DOHH2 (cell line): Measurements from ENCODE around the gene ADCK2.
"Not testable (repeated sequence)": the region's sequence is repeated elsewhere in the genome, so short reads cannot be mapped to it uniquely, and the experiment has no call there.

ENCODE experiments used
- H3F3A ChIP-seq: fragments of 200-600 bp; sonication (generic), shearing (Covaris generic); 2 replicates; pipeline ENCODE4 v1.6.0; 2016; ENCODE audit warnings: antibody characterized with exemption, mild to moderate bottlenecking; ENCODE audit not compliant: control insufficient read depth, insufficient read depth
- H3K27ac ChIP-seq: fragments of 200-600 bp; sonication (generic); 2 replicates; pipeline ENCODE4 v1.5.1; 2014; ENCODE audit warnings: low read depth, mild to moderate bottlenecking, low read length, moderate library complexity
- H3K27me3 ChIP-seq: fragments of 200-600 bp; sonication (generic); 2 replicates; pipeline ENCODE4 v1.6.1; 2014; ENCODE audit warnings: mild to moderate bottlenecking, low read length, mixed read lengths; ENCODE audit not compliant: control insufficient read depth
- H3K36me3 ChIP-seq: fragments of 200-600 bp; sonication (generic); 2 replicates; pipeline ENCODE4 v1.6.1; 2014; ENCODE audit warnings: mild to moderate bottlenecking, low read length, moderate library complexity, mixed read lengths; ENCODE audit not compliant: control insufficient read depth
- H3K4me1 ChIP-seq: fragments of 200-600 bp; sonication (generic); 2 replicates; pipeline ENCODE4 v1.6.1; 2014; ENCODE audit warnings: mild to moderate bottlenecking, low read length, mixed read lengths; ENCODE audit not compliant: control insufficient read depth
- H3K4me2 ChIP-seq: fragments of 200-600 bp; sonication (generic); 2 replicates; pipeline ENCODE4 v1.6.0; 2014; ENCODE audit warnings: mild to moderate bottlenecking, low read length, moderate library complexity
- H3K4me3 ChIP-seq: fragments of 200-600 bp; sonication (generic); 2 replicates; pipeline ENCODE4 v1.5.1; 2014; ENCODE audit warnings: mild to moderate bottlenecking, low read length, mixed read lengths
- H3K79me2 ChIP-seq: fragments of 200-600 bp; sonication (generic); 2 replicates; pipeline ENCODE4 v1.6.1; 2014; ENCODE audit warnings: mild to moderate bottlenecking, low read length, mixed read lengths; ENCODE audit not compliant: control insufficient read depth
- H3K9me2 ChIP-seq: fragments of 200-600 bp; sonication (generic); replicated peaks from 2 replicates; pipeline ENCODE4 v1.6.1; 2014; ENCODE audit warnings: mild to moderate bottlenecking, low read length, mixed read lengths; ENCODE audit not compliant: control insufficient read depth
- H3K9me3 ChIP-seq: fragments of 200-600 bp; sonication (generic); 2 replicates; pipeline ENCODE4 v1.6.1; 2014; ENCODE audit warnings: antibody characterized with exemption, low read length, mixed read lengths; ENCODE audit not compliant: control insufficient read depth, insufficient read depth
- H4K20me1 ChIP-seq: fragments of 200-600 bp; sonication (generic); 2 replicates; pipeline ENCODE4 v1.6.0; 2014; ENCODE audit warnings: low read depth, mild to moderate bottlenecking, antibody characterized with exemption, low read length, moderate library complexity; ENCODE audit not compliant: control insufficient read depth, insufficient read depth
- CTCF ChIP-seq: fragments of 200-600 bp; sonication (generic); IDR thresholded peaks from one replicate; pipeline ENCODE4 v1.5.1; 2014; ENCODE audit warnings: antibody characterized with exemption, mild to moderate bottlenecking, low read depth, low read length; ENCODE audit not compliant: poor library complexity, severe bottlenecking
- EZH2phosphoT487 ChIP-seq: fragments of 200-600 bp; sonication (generic); IDR thresholded peaks from 2 replicates; pipeline ENCODE4 v1.6.1; 2017; ENCODE audit warnings: borderline replicate concordance, mild to moderate bottlenecking, antibody characterized with exemption, low read length, moderate library complexity, mixed read lengths

Gene ADCK2

GRCh38 chr7:140675726-140676125 is 3.0 kb downstream of the ADCK2 start:
- Histone ChIP-seq H3K9me2 (no peaks in the 10 kb centered on the region), H3K79me2 (peaks cover 64% of the 10 kb centered on the region), H3K9me3 (no peaks in the 10 kb centered on the region), H3F3A (peaks cover 31% of the 10 kb centered on the region), H3K4me1 (peaks cover 58% of the 10 kb centered on the region), H3K27ac (peak overlapping the region; percentile 94), H3K4me3 (peak overlapping the region; percentile 81), H3K36me3 (peaks cover 58% of the 10 kb centered on the region), H3K27me3 (no peaks in the 10 kb centered on the region), H4K20me1 (no peaks in the 10 kb centered on the region), H3K4me2 (peak overlapping the region; percentile 90)
- TF ChIP-seq EZH2phosphoT487 (no peak), CTCF (no peak)

DNA sequence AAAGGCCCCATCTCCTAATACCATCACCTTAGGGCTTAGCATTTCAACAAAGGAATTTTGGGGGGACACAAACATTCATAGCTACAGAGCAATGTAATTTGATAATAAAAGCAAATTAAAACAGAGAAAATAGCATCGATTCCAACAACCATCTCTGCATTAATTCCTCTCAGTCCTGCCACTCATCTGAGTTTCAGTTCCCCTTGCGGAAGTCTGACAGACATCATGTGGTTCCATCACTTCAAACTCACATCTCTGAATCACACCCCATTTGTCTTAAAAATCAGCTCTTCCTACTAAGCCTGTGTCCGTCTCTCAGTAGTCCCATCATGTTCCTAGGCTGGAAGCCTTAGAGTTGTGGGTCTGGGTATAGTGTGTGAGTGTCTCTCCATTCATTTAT is 3.6 kb downstream of the ADCK2 start:
- TF ChIP-seq CTCF (no peak), EZH2phosphoT487 (no peak)
- peak overlapping the region; percentile 90 for H3K4me2 ChIP-seq
- H3K79me2 ChIP-seq: peaks cover 67% of the 10 kb centered on the region
- no peaks in the 10 kb centered on the region for H3K27me3 ChIP-seq
- H3K9me2 ChIP-seq: no peaks in the 10 kb centered on the region
- H3K4me1 ChIP-seq: peaks cover 58% of the 10 kb centered on the region
- H3K9me3 ChIP-seq: no peaks in the 10 kb centered on the region
- H3F3A ChIP-seq: peaks cover 31% of the 10 kb centered on the region
- H3K4me3 ChIP-seq: peak overlapping the region; percentile 81
- peaks cover 62% of the 10 kb centered on the region for H3K36me3 ChIP-seq
- H3K27ac ChIP-seq: peak overlapping the region; percentile 94
- H4K20me1 ChIP-seq: no peaks in the 10 kb centered on the region

DNA sequence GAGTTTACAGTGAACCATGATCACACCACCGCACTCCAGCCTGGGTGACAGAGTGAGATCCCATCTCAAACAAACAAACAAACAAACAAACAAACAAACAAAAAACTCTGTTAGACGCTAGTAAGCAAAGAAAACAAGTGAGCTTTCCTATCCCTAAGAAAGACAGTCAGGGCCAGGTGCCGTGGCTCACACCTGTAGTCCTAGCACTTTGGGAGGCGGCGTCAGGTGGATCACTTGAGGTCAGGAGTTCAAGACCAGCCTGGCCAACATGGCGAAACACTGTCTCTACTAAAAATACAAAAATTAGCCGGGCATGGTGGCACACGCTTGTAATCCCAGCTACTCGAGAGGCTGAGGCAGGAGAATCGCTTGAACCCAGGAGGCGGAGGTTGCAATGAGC is 4.2 kb downstream of the ADCK2 start:
- H3K27me3 ChIP-seq, H4K20me1 ChIP-seq, H3K9me2 ChIP-seq, H3K9me3 ChIP-seq: not testable (repeated sequence)
- Histone ChIP-seq H3F3A (peaks cover 31% of the 10 kb centered on the region), H3K27ac (peak overlapping the region; percentile 94), H3K36me3 (peaks cover 68% of the 10 kb centered on the region), H3K4me2 (peak overlapping the region; percentile 90), H3K4me1 (peaks cover 55% of the 10 kb centered on the region), H3K4me3 (peak overlapping the region; percentile 81), H3K79me2 (peaks cover 68% of the 10 kb centered on the region)

- Histone ChIP-seq H3K36me3 (peaks cover 72% of the 10 kb centered on the region), H3K4me2 (peak overlapping the region; percentile 90), H3K4me1 (peaks cover 50% of the 10 kb centered on the region), H3K9me3 (no peaks in the 10 kb centered on the region), H3K9me2 (no peaks in the 10 kb centered on the region), H3F3A (peaks cover 31% of the 10 kb centered on the region), H4K20me1 (no peaks in the 10 kb centered on the region), H3K27ac (peak overlapping the region; percentile 94), H3K27me3 (no peaks in the 10 kb centered on the region), H3K79me2 (peaks cover 71% of the 10 kb centered on the region), H3K4me3 (peak overlapping the region; percentile 81)
- no peak for TF ChIP-seq CTCF
- TF ChIP-seq EZH2phosphoT487: no peak
These were observed 4.8 kb downstream of the ADCK2 start for GRCh38 chr7:140677496-140677895.
